CD4-positive, alpha-beta T cell (primary cell): ENCODE measurements around the gene B3GAT3. TPM values are rescaled to one million over a fixed set of nuclear protein-coding genes. Genes with fewer than 3 reads are reported as not detected.
"Not testable (repeated sequence)": the region's sequence is repeated elsewhere in the genome, so short reads cannot be mapped to it uniquely, and the experiment has no call there.

Experiments
- ATAC-seq: fragments of 200-7000 bp; cut with Tn5 transposase; one replicate; pipeline ENCODE4 v1.10.0; 2022; ENCODE audit warnings: mild to moderate bottlenecking; ENCODE audit not compliant: poor library complexity
- CTCF ChIA-PET: fragments of 350-600 bp; sonication (Branson Sonifier 250); formaldehyde crosslinking; loops from one replicate; lab custom pipeline; 2021; ENCODE audit warnings: antibody characterized with exemption, inconsistent platforms; lab: Charles Lee
- POLR2A ChIA-PET: fragments of 350-600 bp; sonication (Branson Sonifier 250); formaldehyde crosslinking; loops from one replicate; lab custom pipeline; 2021; ENCODE audit warnings: antibody characterized with exemption, inconsistent platforms; lab: Charles Lee
- DNase-seq, 14 experiments: peaks; one replicate each; pipeline ENCODE4 v3.0.0-alpha.2; 2013 to 2020; ENCODE audit warnings: mixed read lengths in 2 of 14
- H3K27ac ChIP-seq, 2 donors: one replicate each; pipeline versions ENCODE4 v1.5.1 to v1.7.0; 2013; ENCODE audit warnings: low read length in 2 of 2, low read depth in 1 of 2, mild to moderate bottlenecking in 1 of 2
- H3K27me3 ChIP-seq, 2 experiments: 1 replicate in 1 of 2; 2 replicates in 1 of 2; pipeline versions ENCODE4 v1.6.1 to v1.7.0; 2013; ENCODE audit warnings: low read length in 2 of 2, control low read depth in 1 of 2, mild to moderate bottlenecking in 1 of 2, moderate library complexity in 1 of 2; ENCODE audit not compliant: insufficient read depth in 2 of 2, control insufficient read depth in 1 of 2
- H3K36me3 ChIP-seq: one replicate; pipeline ENCODE4 v1.6.1; 2013; ENCODE audit warnings: low read length, control low read depth; ENCODE audit not compliant: insufficient read depth
- H3K4me1 ChIP-seq: one replicate; pipeline ENCODE4 v1.6.1; 2013; ENCODE audit warnings: low read length, control low read depth; ENCODE audit not compliant: insufficient read depth
- H3K4me3 ChIP-seq: one replicate; pipeline ENCODE4 v1.5.1; 2013; ENCODE audit warnings: mild to moderate bottlenecking, low read length, moderate library complexity
- H3K9me3 ChIP-seq, 2 experiments: 1 replicate in 1 of 2; 2 replicates in 1 of 2; pipeline versions ENCODE4 v1.6.1 to v1.7.0; 2013; ENCODE audit warnings: low read length in 2 of 2, mild to moderate bottlenecking in 2 of 2, control low read depth in 1 of 2, moderate library complexity in 1 of 2; ENCODE audit not compliant: control insufficient read depth in 1 of 2, insufficient read depth in 1 of 2
- H3K27ac Mint-ChIP-seq: one replicate; pipeline ENCODE4 v1.8.0; 2020; ENCODE audit warnings: mixed read lengths
- H3K27me3 Mint-ChIP-seq: one replicate; pipeline ENCODE4 v1.8.0; 2021; ENCODE audit warnings: mixed read lengths
- H3K36me3 Mint-ChIP-seq: one replicate; pipeline ENCODE4 v1.8.0; 2021; ENCODE audit warnings: low read depth, mixed read lengths
- H3K4me1 Mint-ChIP-seq: one replicate; pipeline ENCODE4 v1.8.0; 2021; ENCODE audit warnings: low read depth, mixed read lengths
- H3K4me3 Mint-ChIP-seq: one replicate; pipeline ENCODE4 v1.8.0; 2020; ENCODE audit warnings: mild to moderate bottlenecking, mixed read lengths
- H3K9me3 Mint-ChIP-seq: one replicate; pipeline ENCODE4 v1.8.0; 2020; ENCODE audit warnings: mixed read lengths
- CTCF ChIP-seq: fragments of 200-600 bp; IDR thresholded peaks from one replicate; pipeline ENCODE4 v1.8.0; 2022; ENCODE audit warnings: antibody characterized with exemption, mild to moderate bottlenecking
- intact Hi-C, 2 experiments: fragments of 100-400 bp; cut with DNase I in 1 of 2; cut with micrococcal nuclease in 1 of 2; formaldehyde crosslinking; loops; one replicate each; pipeline versions ENCODE4 v1.15.1 to v1.9.0; 2023 to 2025; cut with DNase I, micrococcal nuclease
- total RNA-seq, 174 experiments: library from RNA in 2 of 174; stranded (reverse) in 2 of 174; gene quantifications; one replicate each; pipeline ENCODE4 v1.2.3 and lab custom pipeline; 2021 to 2026

The B3GAT3 gene
- total RNA-seq, 2 experiments from 2014 or later: 47.2 to 49.5 TPM

DNA sequence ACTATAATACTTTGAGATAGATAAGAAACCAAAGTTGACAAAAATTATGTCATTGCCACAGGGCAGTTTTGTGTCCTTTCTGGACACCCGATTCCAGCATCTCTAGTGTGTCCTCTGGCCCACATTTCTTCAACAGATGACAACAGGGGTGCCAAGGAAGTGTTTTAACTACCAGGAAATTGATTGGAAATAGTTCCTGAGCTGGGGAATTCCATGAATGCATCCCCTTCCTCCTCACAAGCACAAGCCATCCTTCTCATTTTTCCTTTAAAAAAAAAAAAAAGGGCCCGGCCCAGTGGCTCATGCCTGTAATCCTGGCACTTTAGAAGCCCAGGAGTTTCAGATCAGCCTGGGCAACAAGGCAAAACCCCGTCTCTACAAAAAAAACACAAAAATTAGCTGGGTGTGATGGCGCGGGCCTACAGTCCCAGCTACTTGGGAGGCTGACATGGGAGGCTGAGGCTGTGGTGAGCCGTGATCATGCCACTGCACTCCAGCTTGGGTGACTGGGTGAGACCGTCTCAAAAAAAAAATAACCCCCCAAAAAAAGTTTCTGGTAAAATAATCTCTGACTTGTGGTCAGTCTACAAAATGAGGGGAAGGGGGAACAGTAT lies 797 bp upstream of the B3GAT3 start:
- ChIA-PET POLR2A (interaction anchor here (0.6 to 6.0 kb wide), 20 partner anchors 10 to 1671 kb away, joined by 3 to 80 read pairs (median 13); partner anchors contain the start of genes C11orf98, CSKMT, EEF1G and EML3), CTCF (interaction anchor here (0.6 to 3.6 kb wide), 6 partner anchors 9 to 164 kb away, joined by 3 to 10 read pairs (median 5); partner anchors contain the start of genes ROM1 and TUT1)
- peak in 2 of 14 experiments; percentile 31 to 53 for DNase-seq
- Histone ChIP-seq H3K9me3 (no peaks in the 10 kb centered on the region), H3K4me3 (peak overlapping the region; percentile 69), H3K36me3 (peaks cover 26% of the 10 kb centered on the region), H3K27me3 (no peaks in the 10 kb centered on the region), H3K4me1 (peaks cover 31% of the 10 kb centered on the region), H3K27ac (peak overlapping the region; percentile 86 to 88)
- peak overlapping the region; percentile 86 for H3K4me3 Mint-ChIP-seq
- H3K9me3 Mint-ChIP-seq: no peaks in the 10 kb centered on the region
- intact Hi-C loops: loop anchor here (1.0 to 5.0 kb wide), 4 partner anchors 24 to 50 kb away; partner anchors contain the start of genes GANAB (in 1 of the 2), INTS5 (in 1 of the 2), LBHD1 (in 1 of the 2) and TUT1 (in 1 of the 2)
- no peaks in the 10 kb centered on the region for H3K27me3 Mint-ChIP-seq
- peak overlapping the region; percentile 89 for H3K27ac Mint-ChIP-seq
- no peak for ATAC-seq
- H3K4me1 Mint-ChIP-seq: peaks cover 27% of the 10 kb centered on the region
- no peak for TF ChIP-seq CTCF
- H3K36me3 Mint-ChIP-seq: peaks cover 61% of the 10 kb centered on the region

- H3K4me1 ChIP-seq: peaks cover 37% of the 10 kb centered on the region
- no peak for DNase-seq
- H3K27ac ChIP-seq: peak overlapping the region; percentile 86 to 88
- no peaks in the 10 kb centered on the region for H3K9me3 ChIP-seq
- no peak for TF ChIP-seq CTCF
- Mint-ChIP-seq H3K36me3 (peaks cover 57% of the 10 kb centered on the region), H3K9me3 (no peaks in the 10 kb centered on the region), H3K4me1 (peaks cover 27% of the 10 kb centered on the region), H3K4me3 (peak overlapping the region; percentile 95), H3K27ac (peak overlapping the region; percentile 89), H3K27me3 (no peaks in the 10 kb centered on the region)
- ChIA-PET CTCF (interaction anchor here (1.0 to 3.6 kb wide), 6 partner anchors 8 to 165 kb away, joined by 3 to 10 read pairs (median 5); partner anchors contain the start of genes C11orf98, CSKMT, LBHD1 and ROM1), POLR2A (interaction anchor here (0.9 to 6.0 kb wide), 20 partner anchors 9 to 219 kb away, joined by 3 to 80 read pairs (median 13); partner anchors contain the start of genes C11orf98, CSKMT, EEF1G and EML3)
- intact Hi-C loops: loop anchor here in 1 of 2 experiments (5.0 kb wide), 1 partner anchor 51 kb away; the partner anchor contains the start of genes LBHD1 and UQCC3
- no peak for ATAC-seq
- H3K4me3 ChIP-seq: peak overlapping the region; percentile 69
- H3K27me3 ChIP-seq: no peaks in the 10 kb centered on the region
- peaks cover 28% of the 10 kb centered on the region for H3K36me3 ChIP-seq
These were observed 689 bp downstream of the B3GAT3 start for GRCh38 chr11:62621027-62621566.

- Histone ChIP-seq H3K36me3 (peaks cover 33% of the 10 kb centered on the region), H3K4me1 (peaks cover 46% of the 10 kb centered on the region)
- H3K9me3 ChIP-seq, H3K27me3 Mint-ChIP-seq, H3K4me3 ChIP-seq, ATAC-seq, DNase-seq, intact Hi-C loops, H3K27ac ChIP-seq, CTCF ChIA-PET, H3K9me3 Mint-ChIP-seq, H3K27me3 ChIP-seq, H3K4me3 Mint-ChIP-seq, H3K27ac Mint-ChIP-seq: not testable (repeated sequence)
- Mint-ChIP-seq H3K36me3 (peaks cover 49% of the 10 kb centered on the region), H3K4me1 (peaks cover 36% of the 10 kb centered on the region)
- POLR2A ChIA-PET: interaction anchor here (0.6 kb wide), 1 partner anchor 48 kb away, joined by 3 read pairs; the partner anchor contains the start of genes C11orf98 and CSKMT
These were observed 4.8 kb downstream of the B3GAT3 start for GRCh38 chr11:62616957-62617356.
